Gastrocnemius medialis (tissue), 4 donors: ENCODE results near the gene NCKAP1. TPM values are rescaled to one million over a fixed set of nuclear protein-coding genes. Genes with fewer than 3 reads are reported as not detected.
"Not testable (repeated sequence)": the region's sequence is repeated elsewhere in the genome, so short reads cannot be mapped to it uniquely, and the experiment has no call there.

ENCODE experiments used
- ATAC-seq, 2 donors: fragments of 150-250 bp; one replicate each; pipeline ENCODE4 v1.9.1; 2016
- DNase-seq, 2 donors: peaks; one replicate each; pipeline ENCODE4 v3.0.0-alpha.2; 2019
- H3K27ac ChIP-seq, 4 donors: fragments of 200-600 bp; sonication (generic); 1 replicate in 1 of 4; 2 replicates in 3 of 4; pipeline ENCODE4 v1.5.1; 2016 to 2018; ENCODE audit warnings: mild to moderate bottlenecking in 2 of 4, moderate library complexity in 1 of 4
- H3K27me3 ChIP-seq, 3 donors: fragments of 200-600 bp; sonication (generic) in 2 of 3; 1 replicate in 1 of 3; 2 replicates in 2 of 3; pipeline versions ENCODE4 v1.5.1 to v1.6.0; 2016 to 2019; ENCODE audit warnings: mild to moderate bottlenecking in 1 of 3, moderate library complexity in 1 of 3
- H3K36me3 ChIP-seq, 2 donors: fragments of 200-600 bp; sonication (generic) in 1 of 2; one replicate each; pipeline ENCODE4 v1.5.1; 2017 to 2018
- H3K4me1 ChIP-seq, 2 donors: fragments of 200-600 bp; sonication (generic) in 1 of 2; one replicate each; pipeline ENCODE4 v1.5.1; 2016 to 2017; ENCODE audit warnings: mild to moderate bottlenecking in 2 of 2
- H3K4me3 ChIP-seq, 4 donors: fragments of 200-600 bp; sonication (generic) in 3 of 4; 1 replicate in 1 of 4; 2 replicates in 3 of 4; pipeline ENCODE4 v1.5.1; 2016 to 2019; ENCODE audit warnings: mild to moderate bottlenecking in 2 of 4
- H3K9me3 ChIP-seq, 3 donors: fragments of 200-600 bp; sonication (generic) in 2 of 3; 1 replicate in 1 of 3; 2 replicates in 2 of 3; pipeline ENCODE4 v1.5.1; 2016 to 2019
- POLR2A ChIP-seq, 2 donors: fragments of 450-650 bp; IDR thresholded peaks; one replicate each; pipeline ENCODE4 v1.6.1; 2017; ENCODE audit warnings: antibody characterized with exemption in 2 of 2, mild to moderate bottlenecking in 2 of 2, moderate library complexity in 2 of 2
- in situ Hi-C, 4 donors: fragments of 200-750 bp; cut with MboI; loops; one replicate each; pipeline versions ENCODE4 v1.15.0 to v1.8.0; 2017; ENCODE audit warnings: low sequenced_read_pairs in 4 of 4
- intact Hi-C: fragments of 100-400 bp; cut with DNase I; formaldehyde crosslinking; loops from one replicate; pipeline ENCODE4 v1.15.1; 2023; ENCODE audit warnings: low total_unique reads
- total RNA-seq, 4 donors: library from RNA; depleted of rRNA; stranded (reverse); fragments of >200 nt; gene quantifications; one replicate each; pipeline versions ENCODE4 v1.1.0 to v1.2.3, GENCODE V29; 2016
- TF ChIP-seq, protein P1 (sequence below), 5 experiments: fragments of 450-650 bp in 3 of 5; fragments of 200-600 bp in 2 of 5; sonication (generic) in 2 of 5; IDR thresholded peaks in 4 of 5; conservative IDR thresholded peaks in 1 of 5; 1 replicate in 4 of 5; 2 replicates in 1 of 5; pipeline ENCODE4 v1.5.1; 2016 to 2019; ENCODE audit warnings: antibody characterized with exemption in 5 of 5, mild to moderate bottlenecking in 3 of 5, moderate library complexity in 3 of 5

NCKAP1 gene
- total RNA-seq, 4 donors from 2014 or later: 152 to 303 (median 168) TPM

DNA sequence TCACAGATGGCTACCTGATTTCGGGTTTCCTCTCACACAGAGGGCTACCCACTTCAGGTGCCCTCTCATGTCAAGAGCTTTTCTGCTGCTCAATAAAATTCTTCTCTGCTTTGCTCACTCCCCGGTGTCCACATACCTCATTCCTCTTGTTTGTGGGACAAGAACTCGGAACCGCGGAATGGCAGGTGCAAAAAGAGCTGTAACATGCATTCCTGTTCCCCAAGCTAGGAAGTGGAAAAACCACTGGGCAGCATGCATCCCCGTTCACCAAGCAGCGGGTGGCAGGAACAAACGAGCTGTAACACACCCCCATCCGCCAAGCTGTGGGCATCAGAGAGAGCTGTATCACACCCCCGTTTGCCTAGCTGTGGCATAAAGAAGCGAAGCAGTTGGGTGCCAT, 144.6 kb downstream of the NCKAP1 start:
- Histone ChIP-seq H3K36me3 (no peaks in the 10 kb centered on the region), H3K27me3 (no peaks in the 10 kb centered on the region), H3K4me3 (no peak overlapping the region), H3K27ac (no peak overlapping the region), H3K4me1 (peaks cover 0 to 8% of the 10 kb centered on the region in 2 donors), H3K9me3 (no peaks in the 10 kb centered on the region)
- DNase-seq: no peak
- intact Hi-C loops (no loop called here), in situ Hi-C loops (no loop called here)
- no peak for ATAC-seq
- TF ChIP-seq, protein P1, sequence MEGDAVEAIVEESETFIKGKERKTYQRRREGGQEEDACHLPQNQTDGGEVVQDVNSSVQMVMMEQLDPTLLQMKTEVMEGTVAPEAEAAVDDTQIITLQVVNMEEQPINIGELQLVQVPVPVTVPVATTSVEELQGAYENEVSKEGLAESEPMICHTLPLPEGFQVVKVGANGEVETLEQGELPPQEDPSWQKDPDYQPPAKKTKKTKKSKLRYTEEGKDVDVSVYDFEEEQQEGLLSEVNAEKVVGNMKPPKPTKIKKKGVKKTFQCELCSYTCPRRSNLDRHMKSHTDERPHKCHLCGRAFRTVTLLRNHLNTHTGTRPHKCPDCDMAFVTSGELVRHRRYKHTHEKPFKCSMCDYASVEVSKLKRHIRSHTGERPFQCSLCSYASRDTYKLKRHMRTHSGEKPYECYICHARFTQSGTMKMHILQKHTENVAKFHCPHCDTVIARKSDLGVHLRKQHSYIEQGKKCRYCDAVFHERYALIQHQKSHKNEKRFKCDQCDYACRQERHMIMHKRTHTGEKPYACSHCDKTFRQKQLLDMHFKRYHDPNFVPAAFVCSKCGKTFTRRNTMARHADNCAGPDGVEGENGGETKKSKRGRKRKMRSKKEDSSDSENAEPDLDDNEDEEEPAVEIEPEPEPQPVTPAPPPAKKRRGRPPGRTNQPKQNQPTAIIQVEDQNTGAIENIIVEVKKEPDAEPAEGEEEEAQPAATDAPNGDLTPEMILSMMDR (IDR thresholded peaks at IDR 0.05 in 4 of 5, conservative IDR thresholded peaks at IDR 0.05 in 1 of 5): no peak
- TF ChIP-seq POLR2A (IDR thresholded peaks at IDR 0.05): no peak

DNA sequence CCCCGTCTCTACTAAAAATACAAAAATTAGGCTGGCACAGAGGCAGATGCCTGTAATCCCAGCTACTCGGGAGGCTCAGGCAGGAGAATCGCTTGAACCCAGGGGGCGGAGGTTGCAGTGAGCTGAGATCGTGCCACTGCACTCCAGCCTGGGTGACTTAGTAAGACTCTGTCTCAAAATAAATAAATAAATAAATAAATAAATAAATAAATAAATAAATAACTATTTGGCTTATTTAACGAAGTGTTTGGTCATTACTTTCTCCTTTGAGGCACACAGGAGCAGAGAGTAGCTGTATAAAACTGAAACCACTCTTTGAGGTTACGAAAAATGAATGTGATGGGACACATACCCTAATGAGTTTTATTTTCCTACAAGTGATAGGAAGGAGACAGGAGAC, 145.2 kb downstream of the NCKAP1 start:
- H3K4me3 ChIP-seq, in situ Hi-C loops, H3K27ac ChIP-seq, intact Hi-C loops, H3K36me3 ChIP-seq, DNase-seq, H3K27me3 ChIP-seq, H3K4me1 ChIP-seq, H3K9me3 ChIP-seq, ATAC-seq: not testable (repeated sequence)

DNA sequence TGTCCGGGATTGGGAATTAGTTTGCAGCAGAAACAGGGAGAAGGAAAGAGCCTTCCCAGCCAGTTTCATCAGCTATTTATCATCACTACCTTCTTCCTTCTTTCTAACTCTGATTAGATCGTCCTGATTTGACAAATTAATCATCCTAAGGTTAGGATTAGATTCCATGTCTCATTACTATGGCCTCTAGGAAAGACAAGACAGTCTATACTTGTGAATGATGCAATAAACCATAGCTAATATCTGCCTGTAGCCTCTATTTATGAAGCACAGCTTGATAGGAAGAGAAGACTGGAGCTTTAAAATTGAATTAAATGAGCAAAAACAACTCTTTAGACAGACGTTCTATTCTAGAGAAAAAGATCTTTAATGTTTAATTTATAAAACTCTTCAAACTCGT, 146.6 kb downstream of the NCKAP1 start:
- H3K27ac ChIP-seq: no peak overlapping the region
- in situ Hi-C loops (no loop called here), intact Hi-C loops (no loop called here)
- DNase-seq (no peak), ATAC-seq (no peak)
- no peak for TF ChIP-seq POLR2A (IDR thresholded peaks at IDR 0.05)
- H3K36me3 ChIP-seq: no peaks in the 10 kb centered on the region
- no peaks in the 10 kb centered on the region for H3K9me3 ChIP-seq
- H3K4me1 ChIP-seq: peaks cover 0 to 8% of the 10 kb centered on the region in 2 donors
- H3K27me3 ChIP-seq: no peaks in the 10 kb centered on the region
- H3K4me3 ChIP-seq: no peak overlapping the region

DNA sequence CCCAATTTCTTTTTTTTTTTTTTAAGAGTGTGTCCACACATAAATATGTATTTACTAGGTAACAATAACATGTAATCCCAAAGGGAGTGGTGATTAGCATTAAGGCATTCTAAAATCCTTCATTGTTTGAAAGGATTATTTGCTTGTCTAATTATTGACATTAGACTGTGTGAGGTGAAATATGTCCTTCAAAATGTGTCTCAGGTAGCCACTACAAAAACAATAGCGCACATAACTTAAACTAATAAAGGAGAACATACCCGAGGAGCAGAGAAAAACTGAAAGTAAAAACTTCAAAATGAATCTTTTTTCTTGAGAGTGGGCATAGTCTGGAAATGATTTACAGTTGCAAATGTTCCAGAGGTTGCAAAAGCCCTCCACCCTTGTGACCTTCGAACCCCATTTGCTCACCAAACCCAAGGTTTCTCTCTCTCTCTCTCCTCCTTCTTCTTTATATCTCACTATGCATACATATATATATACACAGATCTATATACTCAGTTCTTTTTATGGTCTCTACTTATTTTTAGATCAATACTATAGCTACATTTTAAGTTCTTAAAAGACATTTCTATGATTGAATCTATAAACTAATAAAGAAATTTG, 147.4 kb downstream of the NCKAP1 start:
- Histone ChIP-seq H3K36me3 (no peaks in the 10 kb centered on the region), H3K9me3 (no peaks in the 10 kb centered on the region), H3K27me3 (no peaks in the 10 kb centered on the region), H3K4me3 (no peak overlapping the region), H3K4me1 (peaks cover 0 to 8% of the 10 kb centered on the region in 2 donors), H3K27ac (no peak overlapping the region)
- in situ Hi-C loops (no loop called here), intact Hi-C loops (no loop called here)
- DNase-seq: no peak
- ATAC-seq: no peak
- no peak for TF ChIP-seq POLR2A (IDR thresholded peaks at IDR 0.05)
- TF ChIP-seq, protein P1 (IDR thresholded peaks at IDR 0.05 in 4 of 5, conservative IDR thresholded peaks at IDR 0.05 in 1 of 5): no peak

DNA sequence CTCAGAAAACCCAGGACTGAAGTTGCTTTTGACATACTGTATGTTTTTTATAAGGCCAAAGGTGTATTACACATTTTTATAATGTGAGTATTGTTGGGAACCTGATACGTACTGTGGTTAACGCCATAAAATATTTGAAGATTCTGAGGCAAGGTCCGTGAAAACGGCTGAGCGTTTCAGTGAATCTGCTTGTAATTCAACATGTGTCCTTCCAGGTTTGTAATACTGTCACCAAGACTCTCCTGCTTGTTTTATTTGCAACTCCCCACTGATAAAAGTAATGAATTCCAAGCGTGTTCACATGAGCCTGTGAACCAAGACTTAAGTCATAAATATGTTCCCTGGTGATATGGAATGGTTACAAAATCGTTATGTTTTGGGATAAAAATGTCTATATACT, 148.0 kb downstream of the NCKAP1 start:
- Histone ChIP-seq H3K27me3 (no peaks in the 10 kb centered on the region), H3K4me3 (no peak overlapping the region), H3K9me3 (no peaks in the 10 kb centered on the region), H3K27ac (no peak overlapping the region), H3K36me3 (no peaks in the 10 kb centered on the region), H3K4me1 (peaks cover 0 to 8% of the 10 kb centered on the region in 2 donors)
- ATAC-seq (no peak), DNase-seq (no peak)
- TF ChIP-seq, protein P1 (IDR thresholded peaks at IDR 0.05 in 4 of 5, conservative IDR thresholded peaks at IDR 0.05 in 1 of 5): no peak
- no peak for TF ChIP-seq POLR2A (IDR thresholded peaks at IDR 0.05)
- intact Hi-C loops: no loop called here
- in situ Hi-C loops: no loop called here
